ENCODE results near the gene METTL9. TPM values are rescaled to one million over a fixed set of nuclear protein-coding genes. Genes with fewer than 3 reads are reported as not detected.
"Not testable (repeated sequence)": the region's sequence is repeated elsewhere in the genome, so short reads cannot be mapped to it uniquely, and the experiment has no call there.

METTL9 gene
- total and polyA plus RNA-seq, 8 donors: 10.2 to 55.2 (median 33.1) TPM

- no peak for TF ChIP-seq CTCF (IDR thresholded peaks at IDR 0.05)
- Histone ChIP-seq H3K9me3 (no peaks in the 10 kb centered on the region), H3K4me1 (no peaks in the 10 kb centered on the region), H3K4me3 (no peak overlapping the region), H3K36me3 (no peaks in the 10 kb centered on the region), H3K27ac (no peak overlapping the region), H3K27me3 (no peaks in the 10 kb centered on the region)
- WGBS, 2 donors: 79 to 82% methylated on average over 5 of the region's 5 CpGs
- intact Hi-C loops (cut with DNase I): no loop called here
- FAIRE-seq (no peak), DNase-seq (no peak), ATAC-seq (no peak)
Observed at GRCh38 chr16:21634216-21634615, 34.8 kb downstream of the METTL9 start.

- H3K9me3 ChIP-seq; intact Hi-C loops (cut with DNase I); FAIRE-seq; DNase-seq; H3K36me3 ChIP-seq; H3K4me1 ChIP-seq; H3K27ac ChIP-seq; H3K27me3 ChIP-seq; H3K4me3 ChIP-seq; ATAC-seq: not testable (repeated sequence)
- WGBS, 2 donors: 91 to 95% methylated on average over 9 of the region's 9 CpGs
Observed at GRCh38 chr16:21635694-21636093, 36.3 kb downstream of the METTL9 start.

GRCh38 chr16:21637032-21637968, 37.9 kb downstream of the METTL9 start:
- FAIRE-seq (no peak), ATAC-seq (no peak), DNase-seq (peak in 2 of 6 donors; percentile 56 to 58)
- H3K27me3 ChIP-seq: no peaks in the 10 kb centered on the region
- intact Hi-C loops (cut with DNase I): no loop called here
- H3K4me3 ChIP-seq: no peak overlapping the region
- TF ChIP-seq CTCF (IDR thresholded peaks at IDR 0.05): no peak
- H3K36me3 ChIP-seq: no peaks in the 10 kb centered on the region
- 94 to 95% methylated on average over 37 of the region's 37 CpGs for WGBS, 2 donors
- H3K9me3 ChIP-seq: no peaks in the 10 kb centered on the region
- no peak overlapping the region for H3K27ac ChIP-seq
- no peaks in the 10 kb centered on the region for H3K4me1 ChIP-seq

GRCh38 chr16:21638573-21638975, 39.2 kb downstream of the METTL9 start:
- intact Hi-C loops (cut with DNase I): no loop called here
- Histone ChIP-seq H3K27me3 (no peaks in the 10 kb centered on the region), H3K36me3 (no peaks in the 10 kb centered on the region), H3K4me3 (no peak overlapping the region), H3K4me1 (no peaks in the 10 kb centered on the region), H3K9me3 (no peaks in the 10 kb centered on the region), H3K27ac (no peak overlapping the region)
- DNase-seq (no peak), FAIRE-seq (no peak), ATAC-seq (peak in 2 of 4 donors; percentile 18 to 31)
- WGBS, 2 donors: 59 to 69% methylated on average over 4 of the region's 4 CpGs
- no peak for TF ChIP-seq CTCF (IDR thresholded peaks at IDR 0.05)

GRCh38 chr16:21639493-21639892, 40.1 kb downstream of the METTL9 start:
- H3K36me3 ChIP-seq: no peaks in the 10 kb centered on the region
- DNase-seq (no peak), FAIRE-seq (no peak), ATAC-seq (no peak)
- no peaks in the 10 kb centered on the region for H3K9me3 ChIP-seq
- WGBS, 2 donors: 86 to 92% methylated on average over 2 of the region's 2 CpGs
- H3K27me3 ChIP-seq: no peaks in the 10 kb centered on the region
- H3K27ac ChIP-seq: no peak overlapping the region
- TF ChIP-seq CTCF (IDR thresholded peaks at IDR 0.05): no peak
- intact Hi-C loops (cut with DNase I): no loop called here
- no peak overlapping the region for H3K4me3 ChIP-seq
- H3K4me1 ChIP-seq: no peaks in the 10 kb centered on the region

Data from pancreas (tissue), 10 donors.